Measurements from ENCODE around the gene TNS1.

DNA sequence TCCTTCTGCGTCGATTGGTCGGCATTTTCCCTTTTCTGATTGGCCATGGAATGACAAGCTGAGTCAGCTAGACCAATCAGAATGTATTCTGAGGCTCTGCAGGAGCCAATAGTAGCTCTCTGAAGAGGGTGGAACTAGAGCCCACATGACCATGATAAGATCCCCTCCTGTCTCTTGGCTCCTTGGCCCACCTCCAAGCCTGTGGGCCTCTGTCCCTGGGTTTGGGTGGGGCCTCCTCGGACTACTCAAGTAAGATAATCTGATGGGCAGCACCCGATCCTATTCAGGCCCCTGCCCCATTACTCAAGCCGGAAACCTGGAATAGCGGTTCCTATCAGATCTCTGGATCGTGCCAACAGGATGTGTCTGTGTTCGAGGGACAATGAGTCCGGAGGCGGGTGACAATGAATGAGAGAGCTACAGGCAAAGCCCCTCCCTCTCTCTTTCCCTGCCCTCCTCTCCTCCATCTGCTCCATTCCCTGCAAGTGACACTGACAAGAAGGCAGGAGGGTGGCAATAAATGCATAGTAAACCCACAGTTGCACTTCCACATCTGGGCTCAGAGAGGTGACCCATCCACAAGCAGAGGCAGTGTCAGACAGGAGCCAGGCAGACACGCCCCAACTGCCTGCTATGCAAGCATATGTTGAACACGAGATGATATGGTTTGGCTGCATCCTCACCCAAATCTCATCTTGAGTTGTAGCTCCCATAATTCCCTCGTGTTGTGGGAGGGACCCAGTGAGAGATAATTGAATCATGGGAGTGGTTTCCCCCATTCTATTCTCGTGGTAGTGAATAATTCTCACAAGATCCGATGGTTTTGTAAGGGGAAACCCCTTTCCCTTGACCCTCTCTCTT, 114.7 kb downstream of the TNS1 start:
- TF ChIP-seq, protein P1, sequence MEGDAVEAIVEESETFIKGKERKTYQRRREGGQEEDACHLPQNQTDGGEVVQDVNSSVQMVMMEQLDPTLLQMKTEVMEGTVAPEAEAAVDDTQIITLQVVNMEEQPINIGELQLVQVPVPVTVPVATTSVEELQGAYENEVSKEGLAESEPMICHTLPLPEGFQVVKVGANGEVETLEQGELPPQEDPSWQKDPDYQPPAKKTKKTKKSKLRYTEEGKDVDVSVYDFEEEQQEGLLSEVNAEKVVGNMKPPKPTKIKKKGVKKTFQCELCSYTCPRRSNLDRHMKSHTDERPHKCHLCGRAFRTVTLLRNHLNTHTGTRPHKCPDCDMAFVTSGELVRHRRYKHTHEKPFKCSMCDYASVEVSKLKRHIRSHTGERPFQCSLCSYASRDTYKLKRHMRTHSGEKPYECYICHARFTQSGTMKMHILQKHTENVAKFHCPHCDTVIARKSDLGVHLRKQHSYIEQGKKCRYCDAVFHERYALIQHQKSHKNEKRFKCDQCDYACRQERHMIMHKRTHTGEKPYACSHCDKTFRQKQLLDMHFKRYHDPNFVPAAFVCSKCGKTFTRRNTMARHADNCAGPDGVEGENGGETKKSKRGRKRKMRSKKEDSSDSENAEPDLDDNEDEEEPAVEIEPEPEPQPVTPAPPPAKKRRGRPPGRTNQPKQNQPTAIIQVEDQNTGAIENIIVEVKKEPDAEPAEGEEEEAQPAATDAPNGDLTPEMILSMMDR (conservative IDR thresholded peaks at IDR 0.05; ENCODE audit: low read length): no peak
- TF ChIP-seq EZH2phosphoT487 (IDR thresholded peaks at IDR 0.05; ENCODE audit: borderline replicate concordance): no peak

Data from Loucy (cell line).